ENCODE results near the gene IQCN. TPM values are rescaled to one million over a fixed set of nuclear protein-coding genes. Genes with fewer than 3 reads are reported as not detected.

Gene IQCN
- total RNA-seq, 4 donors from 2014 or later: 1.0 to 41.1 (median 3.0) TPM

GRCh38 chr19:18259893-18260292 is 14.4 kb downstream of the IQCN start:
- Histone ChIP-seq H3K27me3 (no peaks in the 10 kb centered on the region), H3K4me1 (no peaks in the 10 kb centered on the region), H3K4me3 (no peak overlapping the region), H3K36me3 (no peaks in the 10 kb centered on the region), H3K27ac (no peak overlapping the region), H3K9me3 (no peaks in the 10 kb centered on the region)
- peak in 1 of 2 donors; percentile 14 for DNase-seq
- intact Hi-C loops (cut with DNase I; ENCODE audit: low total_unique reads): no loop called here
- TF ChIP-seq POLR2A (IDR thresholded peaks at IDR 0.05) (no peak), CTCF (IDR thresholded peaks at IDR 0.05) (no peak)

- H3K9me3 ChIP-seq: no peaks in the 10 kb centered on the region
- H3K27ac ChIP-seq: no peak overlapping the region
- H3K4me1 ChIP-seq: no peaks in the 10 kb centered on the region
- intact Hi-C loops (cut with DNase I; ENCODE audit: low total_unique reads): no loop called here
- H3K36me3 ChIP-seq: no peaks in the 10 kb centered on the region
- no peaks in the 10 kb centered on the region for H3K27me3 ChIP-seq
- TF ChIP-seq POLR2A (IDR thresholded peaks at IDR 0.05) (no peak), CTCF (IDR thresholded peaks at IDR 0.05) (no peak)
- DNase-seq: peak in 1 of 2 donors; percentile 16
- no peak overlapping the region for H3K4me3 ChIP-seq
These were observed 16.5 kb downstream of the IQCN start for GRCh38 chr19:18257503-18258470.

- Histone ChIP-seq H3K27ac (no peak overlapping the region), H3K9me3 (no peaks in the 10 kb centered on the region), H3K27me3 (no peaks in the 10 kb centered on the region), H3K36me3 (no peaks in the 10 kb centered on the region), H3K4me3 (no peak overlapping the region), H3K4me1 (no peaks in the 10 kb centered on the region)
- TF ChIP-seq CTCF (IDR thresholded peaks at IDR 0.05) (no peak), POLR2A (IDR thresholded peaks at IDR 0.05) (no peak)
- intact Hi-C loops (cut with DNase I; ENCODE audit: low total_unique reads): no loop called here
- no peak for DNase-seq
These were observed 19.4 kb downstream of the IQCN start for GRCh38 chr19:18254546-18255503.

- DNase-seq: no peak
- no peaks in the 10 kb centered on the region for H3K4me1 ChIP-seq
- H3K27ac ChIP-seq: no peak overlapping the region
- TF ChIP-seq POLR2A (IDR thresholded peaks at IDR 0.05) (no peak), CTCF (IDR thresholded peaks at IDR 0.05) (no peak)
- no peaks in the 10 kb centered on the region for H3K36me3 ChIP-seq
- H3K9me3 ChIP-seq: no peaks in the 10 kb centered on the region
- intact Hi-C loops (cut with DNase I; ENCODE audit: low total_unique reads): no loop called here
- no peak overlapping the region for H3K4me3 ChIP-seq
- H3K27me3 ChIP-seq: no peaks in the 10 kb centered on the region
These were observed 20.5 kb downstream of the IQCN start for GRCh38 chr19:18253716-18254115.

Measured in uterus (tissue), 4 donors.